H1 (cell line): ENCODE measurements around the gene G6PC3. TPM values are rescaled to one million over a fixed set of nuclear protein-coding genes. Genes with fewer than 3 reads are reported as not detected.

Source experiments
- CTCF ChIA-PET: fragments of 300-600 bp; sonication (Branson Sonifier 250); formaldehyde crosslinking; loops from one replicate; lab custom pipeline; 2021; ENCODE audit not compliant: partially characterized antibody; lab: Charles Lee
- POLR2A ChIA-PET: fragments of 300-600 bp; sonication (Branson Sonifier 250); formaldehyde crosslinking; loops from one replicate; lab custom pipeline; 2021; ENCODE audit warnings: inconsistent platforms; ENCODE audit not compliant: partially characterized antibody; lab: Charles Lee
- DNase-seq, 2 experiments: peaks; one replicate each; pipeline versions ENCODE4 v3.0.0 to v3.0.0-alpha.2; 2010 to 2022; ENCODE audit warnings: low spot score in 2 of 2, low read depth in 1 of 2, mixed read lengths in 1 of 2
- FAIRE-seq: peaks from 2 replicates; lab custom pipeline; 2011; peaks lifted over from hg19 to GRCh38; lab: Jason Lieb, UNC
- H2AFZ ChIP-seq: 2 replicates; pipeline ENCODE4 v1.8.1; 2012; ENCODE audit warnings: low read length, inconsistent platforms
- H2AK5ac ChIP-seq: 2 replicates; pipeline ENCODE4 v1.6.1; 2013; ENCODE audit warnings: low read depth, low read length
- H2BK120ac ChIP-seq: replicated peaks from 2 replicates; pipeline ENCODE3; 2013; ENCODE audit warnings: low read depth, low read length, inconsistent platforms
- H2BK12ac ChIP-seq: 2 replicates; pipeline ENCODE4 v1.6.1; 2013; ENCODE audit warnings: low read depth, low read length
- H2BK15ac ChIP-seq: 2 replicates; pipeline ENCODE4 v1.6.1; 2013; ENCODE audit warnings: low read length
- H2BK20ac ChIP-seq: 2 replicates; pipeline ENCODE4 v1.6.1; 2013; ENCODE audit warnings: low read length
- H2BK5ac ChIP-seq: 2 replicates; pipeline ENCODE4 v1.6.1; 2013; ENCODE audit warnings: low read depth, low read length
- H3K14ac ChIP-seq: 2 replicates; pipeline ENCODE4 v1.6.1; 2013; ENCODE audit warnings: inconsistent platforms; ENCODE audit not compliant: insufficient read length
- H3K18ac ChIP-seq: 2 replicates; pipeline ENCODE4 v1.6.1; 2013; ENCODE audit warnings: low read length; ENCODE audit errors: extremely low read depth
- H3K23ac ChIP-seq: 2 replicates; pipeline ENCODE4 v1.6.1; 2013; ENCODE audit warnings: inconsistent platforms; ENCODE audit not compliant: insufficient read length
- H3K23me2 ChIP-seq: 2 replicates; pipeline ENCODE4 v1.6.1; 2013; ENCODE audit warnings: low read depth, low read length
- H3K27ac ChIP-seq: 2 replicates; pipeline ENCODE4 v1.6.1; 2011; ENCODE audit warnings: low read depth, low read length, inconsistent platforms
- H3K27me3 ChIP-seq, 4 experiments: replicated peaks in 1 of 4; 1 replicate in 1 of 4; 2 replicates in 3 of 4; pipeline versions ENCODE4 v1.6.1 to v1.8.1; 2011 to 2013; ENCODE audit warnings: low read length in 3 of 4, mild to moderate bottlenecking in 3 of 4, inconsistent platforms in 2 of 4, mixed read lengths in 2 of 4, moderate library complexity in 1 of 4; ENCODE audit not compliant: control insufficient read depth in 3 of 4, insufficient read depth in 3 of 4; ENCODE audit errors: extremely low read depth in 1 of 4
- H3K36me3 ChIP-seq, 4 experiments: 2 replicates each; pipeline versions ENCODE4 v1.6.1 to v1.8.1; 2011 to 2013; ENCODE audit warnings: mild to moderate bottlenecking in 4 of 4, low read length in 3 of 4, moderate library complexity in 2 of 4, control low read depth in 1 of 4, inconsistent platforms in 1 of 4; ENCODE audit not compliant: insufficient read depth in 4 of 4, control insufficient read depth in 2 of 4
- H3K4ac ChIP-seq: replicated peaks from 2 replicates; pipeline ENCODE3; 2013; ENCODE audit warnings: low read length, low read depth, mixed read lengths, inconsistent platforms; ENCODE audit not compliant: insufficient read length
- H3K4me1 ChIP-seq, 4 experiments: replicated peaks in 1 of 4; 1 replicate in 1 of 4; 2 replicates in 3 of 4; pipeline versions ENCODE4 v1.6.1 to v1.8.1; 2011 to 2013; ENCODE audit warnings: low read length in 3 of 4, inconsistent platforms in 2 of 4, mixed read lengths in 1 of 4; ENCODE audit not compliant: insufficient read depth in 4 of 4, control insufficient read depth in 3 of 4
- H3K4me2 ChIP-seq, 2 experiments: 2 replicates each; pipeline versions ENCODE4 v1.6.1 to v1.8.1; 2011 to 2013; ENCODE audit warnings: low read depth in 2 of 2, low read length in 2 of 2, control low read depth in 1 of 2, inconsistent platforms in 1 of 2, mild to moderate bottlenecking in 1 of 2; ENCODE audit not compliant: insufficient read depth in 1 of 2
- H3K4me3 ChIP-seq, 4 experiments: fragments of 200-600, 300-600 bp in 1 of 4; sonication (generic), shearing (Covaris generic), sonication (Bioruptor Twin) in 1 of 4; 2 replicates each; pipeline versions ENCODE4 v1.5.1 to v1.8.1; 2011 to 2016; ENCODE audit warnings: low read length in 4 of 4, low read depth in 3 of 4, control low read depth in 2 of 4, inconsistent platforms in 2 of 4, mild to moderate bottlenecking in 2 of 4, mixed read lengths in 1 of 4, moderate library complexity in 1 of 4; ENCODE audit not compliant: insufficient read depth in 2 of 4; ENCODE audit errors: extremely low read depth in 1 of 4
- H3K56ac ChIP-seq: replicated peaks from 2 replicates; pipeline ENCODE3; 2013; ENCODE audit warnings: low read depth, mild to moderate bottlenecking, mixed read lengths, low read length, inconsistent platforms; ENCODE audit not compliant: insufficient read length
- H3K79me1 ChIP-seq: 2 replicates; pipeline ENCODE4 v1.6.1; 2013; ENCODE audit warnings: low read depth, low read length, control low read depth
- H3K79me2 ChIP-seq, 2 experiments: 2 replicates each; pipeline versions ENCODE4 v1.6.1 to v1.8.1; 2012 to 2013; ENCODE audit warnings: low read length in 2 of 2, mild to moderate bottlenecking in 2 of 2, inconsistent platforms in 1 of 2; ENCODE audit not compliant: insufficient read depth in 2 of 2, control insufficient read depth in 1 of 2
- H3K9ac ChIP-seq, 4 experiments: replicated peaks in 1 of 4; 1 replicate in 1 of 4; 2 replicates in 3 of 4; pipeline versions ENCODE4 v1.6.1 to v1.8.1; 2011 to 2013; ENCODE audit warnings: low read depth in 3 of 4, low read length in 3 of 4, control low read depth in 2 of 4, mild to moderate bottlenecking in 2 of 4, moderate library complexity in 2 of 4, inconsistent platforms in 1 of 4; ENCODE audit errors: extremely low read depth in 1 of 4
- H3K9me3 ChIP-seq, 2 experiments: 2 replicates each; pipeline versions ENCODE4 v1.6.1 to v1.8.1; 2012 to 2013; ENCODE audit warnings: mild to moderate bottlenecking in 2 of 2, moderate library complexity in 2 of 2, control low read depth in 1 of 2, inconsistent platforms in 1 of 2, low read depth in 1 of 2, low read length in 1 of 2, mixed read lengths in 1 of 2; ENCODE audit not compliant: insufficient read depth in 2 of 2
- H4K20me1 ChIP-seq, 2 experiments: replicated peaks in 1 of 2; 2 replicates each; pipeline versions ENCODE3 to v1.8.1; 2011 to 2013; ENCODE audit warnings: inconsistent platforms in 2 of 2, low read length in 2 of 2, mild to moderate bottlenecking in 1 of 2; ENCODE audit not compliant: insufficient read depth in 2 of 2, control insufficient read depth in 1 of 2
- H4K5ac ChIP-seq: 2 replicates; pipeline ENCODE4 v1.6.1; 2013; ENCODE audit warnings: low read length, low read depth, mixed read lengths, inconsistent platforms; ENCODE audit not compliant: insufficient read length
- H4K8ac ChIP-seq: 2 replicates; pipeline ENCODE4 v1.8.0; 2013; ENCODE audit warnings: mild to moderate bottlenecking, moderate library complexity, low read length, inconsistent platforms; ENCODE audit not compliant: insufficient read depth; ENCODE audit errors: extremely low read depth
- H4K91ac ChIP-seq: replicated peaks from 2 replicates; pipeline ENCODE3; 2013; ENCODE audit warnings: low read length, mixed read lengths, inconsistent platforms; ENCODE audit not compliant: insufficient read length
- BCL11A ChIP-seq, 2 experiments: IDR thresholded peaks; one replicate each; pipeline ENCODE4 v1.6.1; 2011; ENCODE audit warnings: low read depth in 2 of 2, low read length in 2 of 2, mild to moderate bottlenecking in 2 of 2
- BRCA1 ChIP-seq: IDR thresholded peaks from 2 replicates; pipeline ENCODE4 v1.6.1; 2012; ENCODE audit warnings: low read depth, low read length, improper control_type of control experiment
- TEAD4 ChIP-seq: IDR thresholded peaks from 2 replicates; pipeline ENCODE4 v1.6.1; 2012; ENCODE audit warnings: low read depth, low read length, inconsistent platforms, mixed read lengths
- USF2 ChIP-seq: IDR thresholded peaks from 2 replicates; pipeline ENCODE4 v1.6.1; 2011; ENCODE audit warnings: low read length, improper control_type of control experiment
- YY1 ChIP-seq: IDR thresholded peaks from 2 replicates; pipeline ENCODE4 v1.6.1; 2011; ENCODE audit warnings: low read depth, mild to moderate bottlenecking, low read length
- WGBS, 2 experiments: shearing (Covaris generic) in 1 of 2; methylation state at CpG; one replicate each; pipeline versions ENCODE4 v1.1.6 to v1.1.7; 2013 to 2015; ENCODE audit warnings: low lambda C conversion rate in 2 of 2, mixed read lengths in 2 of 2, inconsistent platforms in 1 of 2, low coverage in 1 of 2, missing lambda C conversion rate in 1 of 2; ENCODE audit not compliant: insufficient replicate concordance in 2 of 2, insufficient coverage in 1 of 2, insufficient read length in 1 of 2; ENCODE audit errors: extremely low coverage in 1 of 2, missing lambda C conversion rate in 1 of 2; 5-methylcytosine and 5-hydroxymethylcytosine counted together
- long read RNA-seq, 2 experiments: library from RNA in 1 of 2; library from capped mRNA in 1 of 2; stranded (forward); transcript quantifications; one replicate each; pipeline ENCODE4 v2.0.0, GENCODE V29; 2021; ENCODE audit warnings: inconsistent platforms in 1 of 2
- polyA minus RNA-seq, 3 experiments: library from RNA; depleted of rRNA, polyadenylated mRNA; stranded (reverse); fragments of >200 nt; gene quantifications; 1 replicate in 2 of 3; 2 replicates in 1 of 3; pipeline ENCODE4 v1.2.3, GENCODE V29; 2011
- polyA plus RNA-seq, 7 experiments: library from polyadenylated mRNA; depleted of rRNA in 3 of 7; stranded (reverse) in 5 of 7; unstranded in 2 of 7; fragments of >200 nt in 5 of 7; fragments of 200-250 nt in 2 of 7; gene quantifications; 1 replicate in 5 of 7; 2 replicates in 1 of 7; 4 replicates in 1 of 7; pipeline versions ENCODE4 v1.2.1 to v1.2.3, GENCODE V29; 2011 to 2013; ENCODE audit warnings: missing spikeins in 2 of 7, mixed read lengths in 2 of 7
- total RNA-seq: library from RNA; stranded (reverse); fragmentation: NEBNext Ultra II Directional; extraction: Animal tissue kit (Norgen Biotek cat#: 25700); gene quantifications from 2 replicates; pipeline ENCODE4 v1.2.1, GENCODE V29; 2021
- TF ChIP-seq, protein P1 (sequence below): IDR thresholded peaks from 2 replicates; pipeline ENCODE4 v1.6.1; 2012; ENCODE audit warnings: inconsistent platforms

G6PC3 gene
- total RNA-seq (104 and 114 TPM in 2 replicates), polyA plus RNA-seq (2011; rRNA removed) (343 and 436 TPM in 2 replicates), polyA minus RNA-seq (2011; rRNA and poly(A)+ RNA removed) (132 and 168 TPM in 2 replicates)
- polyA plus RNA-seq (2011; cell fraction: cytosol; rRNA removed): 191 TPM
- polyA plus RNA-seq (2011; cell fraction: nucleus; rRNA removed): 198 TPM
- 143 to 233 TPM (median 204 TPM) in 4 replicates for polyA plus RNA-seq (2012, experiment 1 of 2)
- polyA plus RNA-seq (2012, experiment 2 of 2): 249 TPM
- polyA plus RNA-seq (2013, experiment 1 of 2): 394 TPM
- polyA plus RNA-seq (2013, experiment 2 of 2): 451 TPM
- 151 TPM for polyA minus RNA-seq (2011; cell fraction: cytosol; rRNA and poly(A)+ RNA removed)
- polyA minus RNA-seq (2011; cell fraction: nucleus; rRNA and poly(A)+ RNA removed): 96.9 TPM
- long read RNA-seq, experiment 1, transcript G6PC3-201 (6 exons, 1,533 nt): major isoform, 103 of 156 reads
- long read RNA-seq, experiment 1, partial matches to known transcripts: 41 of 156 reads
- long read RNA-seq, experiment 1, other reads (novel, unspliced or antisense): 7 of 156 reads
- long read RNA-seq, experiment 2, transcript G6PC3-201 (6 exons, 1,533 nt): major isoform, 314 of 345 reads
- long read RNA-seq, experiment 2, transcript G6PC3-202 (6 exons, 1,572 nt): minor isoform, 12 of 345 reads
- long read RNA-seq, experiment 2, partial matches to known transcripts: 1 of 345 reads
- long read RNA-seq, experiment 2, other reads (novel, unspliced or antisense): 18 of 345 reads

GRCh38 chr17:44070455-44071197, at the start of gene G6PC3:
TSS of gene G6PC3 (plus strand) at chr17:44070735. CDS start at chr17:44070966, 231 bp downstream.
- Histone ChIP-seq H4K5ac (peak within 1 kb of the TSS; percentile 74), H2BK5ac (peak within 1 kb of the TSS; percentile 88), H3K27me3 (no peaks in the 10 kb centered on the region), H4K91ac (peak within 1 kb of the TSS; percentile 84), H3K23me2 (peaks cover 10% of the 10 kb centered on the region), H3K36me3 (peaks cover 7 to 14% (median 10%) of the 10 kb centered on the region in 4 experiments; a peak in 6 of 8 replicates), H2BK20ac (no peak within 1 kb of the TSS), H3K14ac (no peak within 1 kb of the TSS), H2AFZ (0 out of 2 replicates have a peak within 1 kb of the TSS, but pooled peaks have one; percentile 47), H3K4ac (peak within 1 kb of the TSS; percentile 55), H3K23ac (no peak within 1 kb of the TSS), H4K20me1 (peaks cover 0 to 4% of the 10 kb centered on the region in 2 experiments), H3K4me2 (peak within 1 kb of the TSS; percentile 77 to 87), H2BK12ac (peak within 1 kb of the TSS; percentile 45; the same call in 1 of the 2 replicates), H2BK15ac (no peak within 1 kb of the TSS), H3K18ac (peak within 1 kb of the TSS; percentile 84; the same call in 1 of the 2 replicates), H3K79me2 (peaks cover 4 to 23% of the 10 kb centered on the region in 2 experiments), H3K4me3 (peak within 1 kb of the TSS; percentile 50 to 86 (median 82)), H3K9ac (peak within 1 kb of the TSS; percentile 55 to 88 (median 72)), H3K9me3 (no peaks in the 10 kb centered on the region), H3K79me1 (no peaks in the 10 kb centered on the region), H4K8ac (peak within 1 kb of the TSS; percentile 91; the same call in 1 of the 2 replicates), H2AK5ac (no peak within 1 kb of the TSS), H2BK120ac (no peak within 1 kb of the TSS), H3K4me1 (peaks cover 0 to 4% (median under 1%) of the 10 kb centered on the region in 4 experiments; a peak in 4 of 7 replicates), H3K27ac (peak within 1 kb of the TSS; percentile 96), H3K56ac (peak within 1 kb of the TSS; percentile 13)
- 2% methylated on average over 32 of the region's 53 CpGs; no CpG with 5 or more reads in 1 of the 2 experiments for WGBS, 2 experiments
- peak; percentile 95 to 96 for DNase-seq
- FAIRE-seq: no peak
- CTCF ChIA-PET: interaction anchor here (0.6 to 7.1 kb wide), 4 partner anchors 15 to 81 kb away, joined by 3 to 71 read pairs (median 4); no protein-coding TSS in a partner anchor
- POLR2A ChIA-PET: interaction anchor here (0.6 to 4.2 kb wide), 6 partner anchors 12 to 91 kb away, joined by 3 to 33 read pairs (median 4); partner anchors contain the start of gene HDAC5
- TF ChIP-seq, protein P1, sequence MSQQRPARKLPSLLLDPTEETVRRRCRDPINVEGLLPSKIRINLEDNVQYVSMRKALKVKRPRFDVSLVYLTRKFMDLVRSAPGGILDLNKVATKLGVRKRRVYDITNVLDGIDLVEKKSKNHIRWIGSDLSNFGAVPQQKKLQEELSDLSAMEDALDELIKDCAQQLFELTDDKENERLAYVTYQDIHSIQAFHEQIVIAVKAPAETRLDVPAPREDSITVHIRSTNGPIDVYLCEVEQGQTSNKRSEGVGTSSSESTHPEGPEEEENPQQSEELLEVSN: peak; percentile 88
- TF ChIP-seq TEAD4 (no peak), YY1 (peak; percentile 73; the same call in 1 of the 2 replicates), BCL11A (IDR thresholded peaks at IDR 0.05; ENCODE audit: low read depth in 2 of 2, low read length in 2 of 2) (no peak), USF2 (peak; percentile 98), BRCA1 (no peak)
